Caco-2 (cell line): ENCODE data around the gene ASF1B. TPM values are rescaled to one million over a fixed set of nuclear protein-coding genes. Genes with fewer than 3 reads are reported as not detected.
A peak's percentile ranks its signal among the peaks of the same experiment; 100 is the strongest.

Experiments
- BruUV-seq: library from RNA; stranded (reverse); fragments of 400-500 nt; replicated peaks from 2 replicates; lab custom pipeline; 2021; lab: Mats Ljungman, UMichigan
- CTCF ChIA-PET: fragments of 300-600 bp; sonication (Branson Sonifier 250); formaldehyde crosslinking; loops from one replicate; lab custom pipeline; 2022; ENCODE audit warnings: antibody characterized with exemption; lab: Charles Lee
- POLR2A ChIA-PET: fragments of 300-600 bp; sonication (Branson Sonifier 250); formaldehyde crosslinking; loops from one replicate; lab custom pipeline; 2022; ENCODE audit warnings: antibody characterized with exemption; lab: Charles Lee
- DNase-seq, 2 experiments: peaks; one replicate each; pipeline versions ENCODE4 v3.0.0 to v3.0.0-alpha.2; 2020 to 2022
- H3K27me3 ChIP-seq: replicated peaks from 2 replicates; pipeline ENCODE4 v1.6.0; 2011; ENCODE audit warnings: low read length; ENCODE audit not compliant: control insufficient read depth, insufficient read depth
- H3K36me3 ChIP-seq: 2 replicates; pipeline ENCODE4 v1.5.1; 2011; ENCODE audit warnings: low read length; ENCODE audit not compliant: control insufficient read depth, insufficient read depth
- H3K4me1 ChIP-seq: fragments of 250-450 bp; sonication (Bioruptor Pico); 2 replicates; pipeline ENCODE4 v1.5.1; 2020; ENCODE audit warnings: mild to moderate bottlenecking
- H3K4me3 ChIP-seq: 2 replicates; pipeline ENCODE4 v1.5.1; 2011; ENCODE audit warnings: low read depth, mild to moderate bottlenecking, control low read depth, low read length
- H3K9me3 ChIP-seq: fragments of 250-450 bp; sonication (Bioruptor Pico); 2 replicates; pipeline ENCODE4 v1.5.1; 2020; ENCODE audit warnings: mild to moderate bottlenecking, moderate library complexity
- H3K27ac Mint-ChIP-seq: one replicate; pipeline ENCODE4 v1.8.0; 2022; ENCODE audit warnings: mixed read lengths; ENCODE audit not compliant: unreplicated experiment
- H3K27me3 Mint-ChIP-seq: one replicate; pipeline ENCODE4 v1.8.0; 2022; ENCODE audit warnings: mixed read lengths; ENCODE audit not compliant: insufficient read depth, unreplicated experiment
- H3K36me3 Mint-ChIP-seq: one replicate; pipeline ENCODE4 v1.8.0; 2022; ENCODE audit warnings: mild to moderate bottlenecking, mixed read lengths; ENCODE audit not compliant: insufficient read depth, unreplicated experiment
- H3K4me1 Mint-ChIP-seq: one replicate; pipeline ENCODE4 v1.8.0; 2022; ENCODE audit warnings: low read depth, mixed read lengths; ENCODE audit not compliant: unreplicated experiment
- H3K4me3 Mint-ChIP-seq: one replicate; pipeline ENCODE4 v1.8.0; 2022; ENCODE audit warnings: mild to moderate bottlenecking, moderate library complexity, mixed read lengths; ENCODE audit not compliant: unreplicated experiment
- H3K9me3 Mint-ChIP-seq: one replicate; pipeline ENCODE4 v1.8.0; 2022; ENCODE audit warnings: mixed read lengths; ENCODE audit not compliant: unreplicated experiment
- intact Hi-C: fragments of 100-400 bp; cut with micrococcal nuclease; formaldehyde crosslinking; loops from one replicate; pipeline ENCODE4 v1.10.0; 2022; ENCODE audit not compliant: unreplicated experiment
- total RNA-seq: library from RNA; stranded (reverse); gene quantifications from 2 replicates; pipeline ENCODE4 v1.2.3, GENCODE V29; 2022
- TF ChIP-seq, protein P1 (sequence below), 2 experiments: fragments of 200-600 bp in 1 of 2; IDR thresholded peaks; 1 replicate in 1 of 2; 2 replicates in 1 of 2; pipeline versions ENCODE4 v1.5.1 to v1.8.0; 2011 to 2022; ENCODE audit warnings: antibody characterized with exemption in 1 of 2, control low read depth in 1 of 2, inconsistent platforms in 1 of 2, low read depth in 1 of 2, low read length in 1 of 2, mild to moderate bottlenecking in 1 of 2, moderate library complexity in 1 of 2; ENCODE audit not compliant: insufficient read depth in 1 of 2, severe bottlenecking in 1 of 2, unreplicated experiment in 1 of 2

The ASF1B gene
- total RNA-seq, 1 experiment from 2014 or later, result 40.2 TPM

DNA sequence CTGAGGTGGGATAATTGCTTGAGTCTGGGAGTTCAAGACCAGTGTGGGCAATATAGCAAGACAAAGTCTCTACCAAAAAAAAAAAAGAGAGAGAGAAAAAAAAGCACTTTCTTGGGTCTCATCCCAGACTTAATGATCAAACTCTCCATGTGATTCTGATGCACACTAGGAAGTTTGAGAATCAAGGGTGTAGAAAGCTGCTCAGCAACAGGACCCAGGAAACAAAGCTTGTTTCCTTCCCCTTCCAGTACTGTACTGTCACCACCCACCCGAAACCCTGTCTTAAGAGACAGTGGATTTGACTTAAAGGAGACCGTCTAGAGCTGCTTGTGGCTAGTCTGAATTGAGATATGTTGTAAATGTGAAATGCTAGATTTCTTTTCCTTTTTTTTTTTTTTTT lies 58.0 kb downstream of the ASF1B start:
- Histone ChIP-seq H3K9me3 (no peaks in the 10 kb centered on the region), H3K36me3 (no peaks in the 10 kb centered on the region), H3K4me3 (no peak overlapping the region), H3K4me1 (peaks cover 10% of the 10 kb centered on the region; the same call in 1 of the 2 replicates), H3K27me3 (no peaks in the 10 kb centered on the region)
- TF ChIP-seq, protein P1, sequence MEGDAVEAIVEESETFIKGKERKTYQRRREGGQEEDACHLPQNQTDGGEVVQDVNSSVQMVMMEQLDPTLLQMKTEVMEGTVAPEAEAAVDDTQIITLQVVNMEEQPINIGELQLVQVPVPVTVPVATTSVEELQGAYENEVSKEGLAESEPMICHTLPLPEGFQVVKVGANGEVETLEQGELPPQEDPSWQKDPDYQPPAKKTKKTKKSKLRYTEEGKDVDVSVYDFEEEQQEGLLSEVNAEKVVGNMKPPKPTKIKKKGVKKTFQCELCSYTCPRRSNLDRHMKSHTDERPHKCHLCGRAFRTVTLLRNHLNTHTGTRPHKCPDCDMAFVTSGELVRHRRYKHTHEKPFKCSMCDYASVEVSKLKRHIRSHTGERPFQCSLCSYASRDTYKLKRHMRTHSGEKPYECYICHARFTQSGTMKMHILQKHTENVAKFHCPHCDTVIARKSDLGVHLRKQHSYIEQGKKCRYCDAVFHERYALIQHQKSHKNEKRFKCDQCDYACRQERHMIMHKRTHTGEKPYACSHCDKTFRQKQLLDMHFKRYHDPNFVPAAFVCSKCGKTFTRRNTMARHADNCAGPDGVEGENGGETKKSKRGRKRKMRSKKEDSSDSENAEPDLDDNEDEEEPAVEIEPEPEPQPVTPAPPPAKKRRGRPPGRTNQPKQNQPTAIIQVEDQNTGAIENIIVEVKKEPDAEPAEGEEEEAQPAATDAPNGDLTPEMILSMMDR (IDR thresholded peaks at IDR 0.05; ENCODE audit: insufficient read depth in 1 of 2, low read depth in 1 of 2, low read length in 1 of 2, severe bottlenecking in 1 of 2, unreplicated experiment in 1 of 2), result no peak
- no peaks in the 10 kb centered on the region for H3K9me3 Mint-ChIP-seq
- BruUV-seq, result no TSS peak
- ChIA-PET CTCF (interaction anchor here (0.7 to 0.9 kb wide), 2 partner anchors 20 to 58 kb away, joined by 4 read pairs; no protein-coding TSS in a partner anchor), POLR2A (no interaction called here)
- no peaks in the 10 kb centered on the region for H3K4me1 Mint-ChIP-seq
- no peak overlapping the region for H3K27ac Mint-ChIP-seq
- no peaks in the 10 kb centered on the region for H3K27me3 Mint-ChIP-seq
- no peak overlapping the region for H3K4me3 Mint-ChIP-seq
- DNase-seq, result no peak
- H3K36me3 Mint-ChIP-seq, result peaks cover 22% of the 10 kb centered on the region
- intact Hi-C loops, result loop anchor here (10.0 kb wide), 1 partner anchor 104 kb away; no protein-coding TSS in a partner anchor

DNA sequence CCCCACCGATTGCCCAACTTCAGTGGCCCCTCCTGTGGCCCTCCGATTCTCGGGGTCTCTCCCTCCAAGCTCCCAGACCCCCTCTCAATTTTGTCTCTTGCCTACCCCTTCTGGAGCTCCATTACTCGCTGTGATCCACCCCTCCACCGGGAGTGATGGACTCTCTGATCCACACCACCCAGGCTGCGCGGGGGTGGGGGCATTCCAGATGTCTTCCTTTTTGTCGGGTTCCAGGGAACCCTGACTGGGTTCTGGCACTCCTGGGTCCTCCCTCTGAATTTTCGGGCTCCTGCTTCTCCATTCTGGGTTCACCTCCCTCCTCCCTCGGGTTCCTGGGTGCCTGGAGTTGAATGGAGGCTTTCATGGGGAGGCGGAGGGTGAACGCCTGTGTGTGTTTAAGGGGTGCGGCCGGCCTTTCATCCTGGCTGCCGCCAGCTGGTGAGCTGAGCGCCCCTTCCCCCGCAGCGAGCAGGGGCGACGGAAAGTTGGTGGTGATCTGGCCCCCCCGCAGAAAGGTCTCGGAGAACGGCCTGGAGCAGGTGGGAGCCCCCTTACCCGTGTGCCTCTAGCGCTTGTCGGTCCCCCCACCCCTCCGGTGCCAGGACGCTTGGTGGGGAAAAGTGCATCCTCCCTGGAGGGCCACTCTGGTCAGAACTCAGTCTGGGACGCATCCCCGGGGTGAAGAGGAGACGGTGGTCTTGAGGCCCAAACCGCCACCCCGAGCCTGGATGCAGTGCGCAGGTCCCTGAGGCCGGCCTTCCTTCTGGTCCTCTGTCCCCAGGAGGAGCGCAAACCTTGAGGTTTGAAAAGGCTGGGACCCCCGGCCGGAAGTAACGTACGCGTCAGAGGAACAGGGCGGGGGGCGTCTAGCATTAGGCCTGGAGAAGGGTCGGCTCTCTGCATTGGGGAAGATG lies 62.2 kb downstream of the ASF1B start:
- H3K9me3 ChIP-seq, result no peaks in the 10 kb centered on the region
- peak overlapping the region; percentile 84 for H3K4me3 ChIP-seq
- H3K9me3 Mint-ChIP-seq, result no peaks in the 10 kb centered on the region
- POLR2A ChIA-PET, result interaction anchor here (0.8 kb wide), 1 partner anchor 62 kb away, joined by 5 read pairs; the partner anchor contains the start of gene ASF1B
- peak overlapping the region; percentile 100 for H3K4me3 Mint-ChIP-seq
- TF ChIP-seq, protein P1 (IDR thresholded peaks at IDR 0.05; ENCODE audit: insufficient read depth in 1 of 2, low read depth in 1 of 2, low read length in 1 of 2, severe bottlenecking in 1 of 2, unreplicated experiment in 1 of 2), result no peak
- peaks cover 12% of the 10 kb centered on the region for H3K36me3 Mint-ChIP-seq
- no peaks in the 10 kb centered on the region for H3K4me1 Mint-ChIP-seq
- DNase-seq, result peak in 1 of 2 experiments; percentile 33
- CTCF ChIA-PET, result interaction anchor here (0.6 to 1.5 kb wide), 8 partner anchors 9 to 212 kb away, joined by 3 to 7 read pairs (median 3); partner anchors contain the start of gene ASF1B
- intact Hi-C loops, result loop anchor here (5.0 to 10.0 kb wide), 2 partner anchors 63 to 99 kb away; partner anchors contain the start of gene ASF1B
- H3K27ac Mint-ChIP-seq, result peak overlapping the region; percentile 97
- H3K27me3 Mint-ChIP-seq, result no peaks in the 10 kb centered on the region
- H3K4me1 ChIP-seq, result no peaks in the 10 kb centered on the region
- H3K27me3 ChIP-seq, result no peaks in the 10 kb centered on the region
- H3K36me3 ChIP-seq, result no peaks in the 10 kb centered on the region
- BruUV-seq, result TSS peak; percentile 37

- Mint-ChIP-seq H3K36me3 (peaks cover 12% of the 10 kb centered on the region), H3K9me3 (no peaks in the 10 kb centered on the region), H3K27ac (peak overlapping the region; percentile 97), H3K4me1 (no peaks in the 10 kb centered on the region), H3K4me3 (peak overlapping the region; percentile 100), H3K27me3 (no peaks in the 10 kb centered on the region)
- peak overlapping the region; percentile 84 for H3K4me3 ChIP-seq
- intact Hi-C loops, result loop anchor here (5.0 to 10.0 kb wide), 2 partner anchors 64 to 99 kb away; partner anchors contain the start of gene ASF1B
- CTCF ChIA-PET, result interaction anchor here (0.5 to 1.9 kb wide), 10 partner anchors 10 to 211 kb away, joined by 3 to 7 read pairs (median 3); partner anchors contain the start of genes ASF1B and IL27RA
- peak; percentile 54 to 85 for DNase-seq
- no peaks in the 10 kb centered on the region for H3K9me3 ChIP-seq
- no TSS peak for BruUV-seq
- H3K4me1 ChIP-seq, result no peaks in the 10 kb centered on the region
- no peaks in the 10 kb centered on the region for H3K27me3 ChIP-seq
- POLR2A ChIA-PET, result interaction anchor here (0.8 kb wide), 1 partner anchor 63 kb away, joined by 5 read pairs; the partner anchor contains the start of gene ASF1B
- no peaks in the 10 kb centered on the region for H3K36me3 ChIP-seq
- TF ChIP-seq, protein P1 (IDR thresholded peaks at IDR 0.05; ENCODE audit: insufficient read depth in 1 of 2, low read depth in 1 of 2, low read length in 1 of 2, severe bottlenecking in 1 of 2, unreplicated experiment in 1 of 2), result peak in 1 of 2 experiments; percentile 36
These were observed 63.0 kb downstream of the ASF1B start for GRCh38 chr19:14073261-14073924.
